PC-3 (cell line): Measurements from ENCODE around the gene PLD4. TPM values are rescaled to one million over a fixed set of nuclear protein-coding genes. Genes with fewer than 3 reads are reported as not detected.

Experiments
- ATAC-seq: fragments of 200-7000 bp; cut with Tn5 transposase; 2 replicates; pipeline ENCODE4 v1.9.1; 2020; ENCODE audit warnings: mild to moderate bottlenecking, moderate library complexity
- BruUV-seq: library from RNA; stranded (reverse); fragments of 400-500 nt; replicated peaks from 2 replicates; lab custom pipeline; 2021; lab: Mats Ljungman, UMichigan
- CTCF ChIA-PET: fragments of 300-600 bp; sonication (Branson Sonifier 250); formaldehyde crosslinking; loops from one replicate; lab custom pipeline; 2022; ENCODE audit warnings: antibody characterized with exemption; lab: Charles Lee
- POLR2A ChIA-PET: fragments of 300-600 bp; sonication (Branson Sonifier 250); formaldehyde crosslinking; loops from one replicate; lab custom pipeline; 2022; ENCODE audit warnings: antibody characterized with exemption; ENCODE audit not compliant: unreplicated experiment; lab: Charles Lee
- DNase-seq: peaks from one replicate; pipeline ENCODE4 v3.0.0-alpha.2; 2015
- H2AFZ ChIP-seq: fragments of 300-600 bp; sonication (generic); 2 replicates; pipeline ENCODE4 v1.6.0; 2016; ENCODE audit warnings: antibody characterized with exemption, low read length
- H3F3A ChIP-seq: fragments of 300-600 bp; sonication (generic); one replicate; pipeline ENCODE4 v1.6.0; 2017; ENCODE audit warnings: antibody characterized with exemption, low read length, control low read depth, mild to moderate bottlenecking; ENCODE audit not compliant: unreplicated experiment
- H3K27ac ChIP-seq: fragments of 300-600 bp; sonication (generic); 2 replicates; pipeline ENCODE4 v1.5.1; 2016; ENCODE audit warnings: mild to moderate bottlenecking, low read length
- H3K27me3 ChIP-seq: fragments of 300-600 bp; sonication (generic); 2 replicates; pipeline ENCODE4 v1.6.1; 2016; ENCODE audit warnings: low read length, mixed read lengths
- H3K36me3 ChIP-seq: fragments of 300-600 bp; sonication (generic); 2 replicates; pipeline ENCODE4 v1.6.1; 2016; ENCODE audit warnings: low read depth, mixed run types, low read length, mixed read lengths
- H3K4me1 ChIP-seq: fragments of 300-600 bp; sonication (generic); 2 replicates; pipeline ENCODE4 v1.5.1; 2016; ENCODE audit warnings: low read length; ENCODE audit not compliant: insufficient read depth
- H3K4me2 ChIP-seq: fragments of 300-600 bp; sonication (generic); 2 replicates; pipeline ENCODE4 v1.6.0; 2016; ENCODE audit warnings: low read length
- H3K4me3 ChIP-seq: fragments of 300-600 bp; sonication (generic); 2 replicates; pipeline ENCODE4 v1.5.1; 2016; ENCODE audit warnings: mild to moderate bottlenecking, low read length, mixed read lengths
- H3K79me2 ChIP-seq: fragments of 300-600 bp; sonication (generic); 2 replicates; pipeline ENCODE4 v1.6.1; 2017; ENCODE audit warnings: low read length, mixed read lengths
- H3K9ac ChIP-seq: fragments of 300-600 bp; sonication (generic); 2 replicates; pipeline ENCODE4 v1.6.0; 2016; ENCODE audit warnings: mild to moderate bottlenecking, low read length
- H3K9me2 ChIP-seq: fragments of 300-600 bp; sonication (generic); replicated peaks from 2 replicates; pipeline ENCODE4 v1.6.1; 2016; ENCODE audit warnings: mixed run types, low read length, mixed read lengths
- H3K9me3 ChIP-seq: fragments of 300-600 bp; sonication (generic); 2 replicates; pipeline ENCODE4 v1.6.1; 2016; ENCODE audit warnings: low read length, mixed read lengths
- H4K20me1 ChIP-seq: fragments of 300-600 bp; sonication (generic); 2 replicates; pipeline ENCODE4 v1.6.1; 2016; ENCODE audit warnings: low read length, mixed read lengths
- CTCF ChIP-seq: fragments of 300-600 bp; sonication (generic); conservative IDR thresholded peaks from 2 replicates; pipeline ENCODE4 v1.5.1; 2017; ENCODE audit warnings: antibody characterized with exemption, low read depth, mild to moderate bottlenecking, low read length
- EZH2 ChIP-seq: fragments of 300-600 bp; sonication (generic); IDR thresholded peaks from one replicate; pipeline ENCODE4 v1.6.1; 2017; ENCODE audit warnings: antibody characterized with exemption, mild to moderate bottlenecking, low read length; ENCODE audit not compliant: unreplicated experiment
- EZH2phosphoT487 ChIP-seq: fragments of 300-600 bp; sonication (generic); IDR thresholded peaks from 2 replicates; pipeline ENCODE4 v1.6.1; 2018; ENCODE audit warnings: mild to moderate bottlenecking, antibody characterized with exemption, low read length, borderline replicate concordance
- intact Hi-C: fragments of 100-400 bp; cut with micrococcal nuclease; formaldehyde crosslinking; loops from 2 replicates; pipeline ENCODE4 v1.9.0; 2023
- total RNA-seq: library from RNA; depleted of rRNA; stranded (reverse); fragments of >200 nt; gene quantifications from 2 replicates; pipeline ENCODE4 v1.2.3, GENCODE V29; 2014

PLD4 gene
- total RNA-seq, 1 experiment from 2014 or later, result 0.04 TPM

DNA sequence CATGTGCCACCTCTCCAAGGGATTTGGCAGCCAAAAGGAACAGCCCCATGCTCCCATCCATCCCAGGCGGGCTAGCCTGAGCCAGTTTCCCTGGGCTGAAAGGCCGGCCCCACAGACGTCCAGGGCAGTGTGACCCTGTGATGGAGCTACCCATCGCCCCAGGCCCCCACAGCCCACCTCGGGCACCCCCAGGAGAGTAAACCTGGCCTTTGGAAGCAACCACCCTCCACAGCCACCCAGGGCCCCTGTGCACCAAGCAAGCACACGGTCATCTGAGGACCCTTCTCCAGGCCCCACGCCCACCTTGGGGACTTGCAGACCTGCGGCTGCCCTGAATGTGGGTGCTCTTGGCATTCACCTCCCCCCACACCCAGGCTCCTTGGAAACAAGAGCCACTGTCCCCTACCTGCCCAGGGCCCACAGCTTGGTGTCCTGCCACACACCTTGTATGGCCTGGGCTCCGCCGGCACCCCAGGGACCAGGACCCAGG lies 45.1 kb downstream of the PLD4 start:
- H3K4me1 ChIP-seq, result peaks cover 78% of the 10 kb centered on the region
- CTCF ChIA-PET, result interaction anchor here (0.6 kb wide), 1 partner anchor 217 kb away, joined by 3 read pairs; the partner anchor contains the start of gene SIVA1

DNA sequence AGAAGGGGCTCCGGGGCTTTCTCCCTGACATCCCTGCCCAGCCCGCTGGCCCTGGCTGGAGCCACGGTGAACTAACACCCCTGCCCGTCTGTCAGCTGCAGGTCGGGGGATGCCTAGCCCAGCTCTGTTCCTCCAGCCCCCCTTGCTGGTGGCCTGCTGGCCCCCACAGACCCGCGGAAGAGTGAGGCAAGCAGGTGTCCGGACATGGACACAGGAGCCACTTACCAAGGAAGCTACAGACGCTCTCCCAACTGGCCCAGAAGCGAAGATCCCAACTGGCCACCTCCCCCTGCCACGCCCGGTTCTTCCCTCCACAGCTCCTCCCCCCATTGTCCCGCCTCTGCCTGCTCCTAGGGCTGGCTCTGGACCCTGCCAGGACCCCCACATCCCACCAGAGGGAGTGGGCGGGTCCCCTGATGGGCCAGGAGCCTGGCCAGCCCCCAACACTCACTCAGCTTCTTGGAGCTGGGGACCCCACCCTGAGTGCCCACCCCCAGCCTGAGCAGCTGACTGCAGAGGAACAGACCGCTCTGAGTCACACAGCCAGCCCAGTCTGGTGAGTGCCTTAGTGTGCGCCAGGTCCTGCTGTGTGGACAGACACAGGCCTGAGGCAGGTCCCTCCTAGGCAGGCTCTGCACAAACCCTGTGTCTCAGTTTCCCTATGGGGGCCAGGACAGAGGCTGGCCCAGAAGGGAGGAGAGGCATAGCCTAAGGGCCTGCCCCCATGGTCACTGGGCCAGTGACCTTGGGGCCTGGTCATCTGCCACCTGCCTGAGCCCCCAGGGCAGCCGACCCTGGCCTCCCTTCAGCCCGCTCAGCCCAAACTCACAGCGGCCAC lies 45.8 kb downstream of the PLD4 start:
- Histone ChIP-seq H3K4me3 (peak overlapping the region; percentile 47; the same call in 1 of the 2 replicates), H3K36me3 (no peaks in the 10 kb centered on the region), H4K20me1 (no peaks in the 10 kb centered on the region), H2AFZ (peak overlapping the region; percentile 31; the same call in 1 of the 2 replicates), H3K79me2 (peaks cover 22% of the 10 kb centered on the region; the same call in 1 of the 2 replicates), H3K9me2 (no peaks in the 10 kb centered on the region), H3K9me3 (no peaks in the 10 kb centered on the region), H3K9ac (peak overlapping the region; percentile 47), H3K4me1 (peaks cover 85% of the 10 kb centered on the region), H3F3A (no peaks in the 10 kb centered on the region), H3K27me3 (no peaks in the 10 kb centered on the region), H3K27ac (peak overlapping the region; percentile 73), H3K4me2 (peak overlapping the region; percentile 81)
- BruUV-seq, result no TSS peak
- ChIA-PET POLR2A (interaction anchor here (0.5 to 1.5 kb wide), 2 partner anchors 15 to 50 kb away, joined by 9 to 11 read pairs; partner anchors contain the start of gene CDCA4), CTCF (interaction anchor here (0.6 kb wide), 1 partner anchor 218 kb away, joined by 3 read pairs; the partner anchor contains the start of gene SIVA1)
- intact Hi-C loops, result loop anchor here (5.0 kb wide), 1 partner anchor 38 kb away; no protein-coding TSS in a partner anchor
- TF ChIP-seq CTCF, result no peak
- TF ChIP-seq EZH2phosphoT487, result no peak
- TF ChIP-seq EZH2, result no peak
- ATAC-seq (peak; percentile 17), DNase-seq (peak; percentile 86)

More for the DNA sequence above, 45.1 kb downstream of the PLD4 start:
- H3K4me2 ChIP-seq, result peak overlapping the region; percentile 81
- POLR2A ChIA-PET, result interaction anchor here (1.5 kb wide), 1 partner anchor 51 kb away, joined by 9 read pairs; the partner anchor contains the start of gene CDCA4
- peak overlapping the region; percentile 73 for H3K27ac ChIP-seq
- H3K36me3 ChIP-seq, result no peaks in the 10 kb centered on the region
- intact Hi-C loops, result loop anchor here (5.0 kb wide), 1 partner anchor 37 kb away; no protein-coding TSS in a partner anchor
- no peak for DNase-seq
- TF ChIP-seq EZH2 (no peak), CTCF (no peak), EZH2phosphoT487 (no peak)
- peak overlapping the region; percentile 47 for H3K9ac ChIP-seq
- no peak for ATAC-seq
- H3K9me3 ChIP-seq, result no peaks in the 10 kb centered on the region
- no peaks in the 10 kb centered on the region for H4K20me1 ChIP-seq
- no peaks in the 10 kb centered on the region for H3F3A ChIP-seq
- no peaks in the 10 kb centered on the region for H3K9me2 ChIP-seq
- H3K27me3 ChIP-seq, result no peaks in the 10 kb centered on the region
- peaks cover 16% of the 10 kb centered on the region; the same call in 1 of the 2 replicates for H3K79me2 ChIP-seq
- H3K4me3 ChIP-seq, result peak overlapping the region; percentile 47; the same call in 1 of the 2 replicates
- no peak overlapping the region for H2AFZ ChIP-seq
- TSS peak; percentile 9 for BruUV-seq
